BE2C (cell line): ENCODE measurements around the gene PTPN6.

Source experiments
- DNase-seq: peaks from one replicate; pipeline ENCODE4 v3.0.0-alpha.2; 2020
- H3K27me3 ChIP-seq: fragments of 250-450 bp; sonication (Bioruptor Pico); 2 replicates; pipeline ENCODE4 v1.5.1; 2020; ENCODE audit warnings: mild to moderate bottlenecking
- H3K36me3 ChIP-seq: fragments of 250-450 bp; sonication (Bioruptor Pico); 2 replicates; pipeline ENCODE4 v1.5.1; 2020; ENCODE audit warnings: mild to moderate bottlenecking
- H3K4me1 ChIP-seq: fragments of 250-450 bp; sonication (Bioruptor Pico); 2 replicates; pipeline ENCODE4 v1.5.1; 2020
- H3K4me3 ChIP-seq: 2 replicates; pipeline ENCODE4 v1.5.1; 2011; ENCODE audit warnings: low read depth, low read length
- H3K9me3 ChIP-seq: fragments of 250-450 bp; sonication (Bioruptor Pico); 2 replicates; pipeline ENCODE4 v1.5.1; 2020
- CTCF ChIP-seq: IDR thresholded peaks from 2 replicates; pipeline ENCODE4 v1.5.1; 2012; ENCODE audit warnings: mild to moderate bottlenecking, low read depth, low read length

The PTPN6 gene

GRCh38 chr12:6979021-6979420 is 27.9 kb downstream of the PTPN6 start:
- Histone ChIP-seq H3K27me3 (no peaks in the 10 kb centered on the region), H3K9me3 (no peaks in the 10 kb centered on the region), H3K36me3 (peaks cover 74% of the 10 kb centered on the region), H3K4me3 (no peak overlapping the region), H3K4me1 (no peaks in the 10 kb centered on the region)
- no peak for DNase-seq
- TF ChIP-seq CTCF: no peak

GRCh38 chr12:6979453-6979852 is 28.3 kb downstream of the PTPN6 start:
- no peak for TF ChIP-seq CTCF
- Histone ChIP-seq H3K4me3 (no peak overlapping the region), H3K9me3 (no peaks in the 10 kb centered on the region), H3K36me3 (peaks cover 74% of the 10 kb centered on the region), H3K4me1 (no peaks in the 10 kb centered on the region), H3K27me3 (no peaks in the 10 kb centered on the region)
- no peak for DNase-seq

GRCh38 chr12:6980075-6980474 is 28.9 kb downstream of the PTPN6 start:
- no peak overlapping the region for H3K4me3 ChIP-seq
- TF ChIP-seq CTCF: no peak
- H3K9me3 ChIP-seq: no peaks in the 10 kb centered on the region
- H3K27me3 ChIP-seq: no peaks in the 10 kb centered on the region
- H3K4me1 ChIP-seq: no peaks in the 10 kb centered on the region
- no peak for DNase-seq
- peaks cover 71% of the 10 kb centered on the region for H3K36me3 ChIP-seq

- Histone ChIP-seq H3K4me1 (no peaks in the 10 kb centered on the region), H3K9me3 (no peaks in the 10 kb centered on the region), H3K27me3 (no peaks in the 10 kb centered on the region), H3K36me3 (peaks cover 64% of the 10 kb centered on the region), H3K4me3 (no peak overlapping the region)
- no peak for DNase-seq
- TF ChIP-seq CTCF: no peak
Observed at GRCh38 chr12:6980740-6981139, 29.6 kb downstream of the PTPN6 start.

- Histone ChIP-seq H3K4me1 (no peaks in the 10 kb centered on the region), H3K9me3 (no peaks in the 10 kb centered on the region), H3K27me3 (no peaks in the 10 kb centered on the region), H3K4me3 (no peak overlapping the region), H3K36me3 (peaks cover 61% of the 10 kb centered on the region)
- no peak for DNase-seq
- TF ChIP-seq CTCF: no peak
Observed at GRCh38 chr12:6981152-6982052, 30.2 kb downstream of the PTPN6 start.

- Histone ChIP-seq H3K4me1 (no peaks in the 10 kb centered on the region), H3K36me3 (peaks cover 49% of the 10 kb centered on the region)
- no peak for TF ChIP-seq CTCF
Observed at GRCh38 chr12:6982532-6982931, 31.4 kb downstream of the PTPN6 start.

More at GRCh38 chr12:6982532-6982931, 31.4 kb downstream of the PTPN6 start:
- no peak for DNase-seq
- no peaks in the 10 kb centered on the region for H3K9me3 ChIP-seq
- H3K4me3 ChIP-seq: no peak overlapping the region
- no peaks in the 10 kb centered on the region for H3K27me3 ChIP-seq
